Measurements from ENCODE around the gene NT5DC3. TPM values are rescaled to one million over a fixed set of nuclear protein-coding genes. Genes with fewer than 3 reads are reported as not detected.

NT5DC3 gene
- total and polyA plus RNA-seq, 2 donors (not counting 3 experiments of a cell fraction or from before 2014, with no cell fraction given): 1.5 to 6.7 TPM

DNA sequence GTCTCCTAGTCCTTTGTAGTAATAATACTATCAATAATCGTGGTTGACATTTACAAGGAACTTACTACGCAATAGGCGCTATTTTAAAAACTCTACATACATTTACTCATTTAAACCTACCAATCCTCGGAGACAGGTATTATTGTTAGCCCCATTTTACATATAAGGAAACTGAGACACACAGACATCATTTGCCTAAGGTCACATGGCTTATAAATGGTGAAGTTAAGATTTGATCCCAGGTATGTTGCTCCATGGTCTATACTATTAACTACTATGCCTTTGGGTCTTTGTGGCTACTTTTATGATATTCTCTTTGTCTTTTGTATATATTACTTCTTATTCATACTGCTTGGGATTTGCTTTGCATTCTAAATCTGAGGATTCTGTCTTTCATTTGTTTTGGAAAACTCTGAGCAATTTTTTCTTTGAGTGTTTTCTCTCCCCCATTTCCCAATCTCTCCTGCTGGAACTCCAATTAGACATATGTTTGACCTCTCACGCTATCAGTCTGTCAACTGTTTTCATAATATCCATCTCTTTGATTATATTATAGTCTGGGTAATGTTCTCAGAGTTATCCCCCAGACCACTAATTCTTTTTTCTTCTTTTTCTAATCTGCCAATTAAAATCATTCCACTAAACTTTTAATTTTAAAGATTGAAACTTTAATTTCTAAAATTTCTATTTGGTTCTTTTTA, 10.9 kb downstream of the NT5DC3 start:
- BruUV-seq (replicated peaks): no TSS peak
- DNase-seq (ENCODE audit: low read depth, low spot score): no peak
- POLR2A ChIA-PET: no interaction called here
- FAIRE-seq: no peak
- Histone ChIP-seq H3K4me3 (replicated peaks in 1 of 3; ENCODE audit: insufficient read depth in 1 of 3, low read depth in 1 of 3, low read length in 3 of 3) (no peak overlapping the region), H3K4me2 (ENCODE audit: insufficient read depth, low read length) (no peak overlapping the region), H3K9me3 (replicated peaks; ENCODE audit: control insufficient read depth, insufficient read depth, low read length) (no peaks in the 10 kb centered on the region), H3K4me1 (ENCODE audit: control insufficient read depth, extremely low read depth, insufficient read depth, low read length) (no peaks in the 10 kb centered on the region), H3K27ac (ENCODE audit: insufficient read depth, low read depth, low read length) (no peak overlapping the region), H3K36me3 (ENCODE audit: control insufficient read depth in 2 of 2, extremely low read depth in 1 of 2, insufficient read depth in 2 of 2, low read length in 2 of 2) (no peaks in the 10 kb centered on the region), H4K20me1 (replicated peaks; ENCODE audit: control insufficient read depth, extremely low read depth, insufficient read depth, low read length) (no peaks in the 10 kb centered on the region), H3K27me3 (ENCODE audit: control insufficient read depth in 2 of 2, insufficient read depth in 2 of 2, low read length in 2 of 2) (no peaks in the 10 kb centered on the region), H3K79me2 (ENCODE audit: control insufficient read depth, insufficient read depth, low read length) (peaks cover 2% of the 10 kb centered on the region), H3K9ac (replicated peaks; ENCODE audit: extremely low read depth, insufficient read depth, low read length) (no peak overlapping the region), H2AFZ (ENCODE audit: low read depth, low read length) (no peak overlapping the region), H3K9me1 (replicated peaks; ENCODE audit: control insufficient read depth, extremely low read depth, insufficient read depth, low read length) (no peaks in the 10 kb centered on the region)
- dilution Hi-C loops (cut with MboI; ENCODE audit: extremely low pct_ligation_motif_present, low sequenced_read_pairs) (no loop called here), intact Hi-C loops (cut with micrococcal nuclease) (no loop called here)
- CTCF ChIA-PET: no interaction called here
- TF ChIP-seq POLR2A (IDR thresholded peaks at IDR 0.05; ENCODE audit: low read depth, low read length) (no peak), FOS (IDR thresholded peaks at IDR 0.05; ENCODE audit: borderline replicate concordance, insufficient read depth, low read length) (no peak), MYC (IDR thresholded peaks at IDR 0.05; ENCODE audit: low read depth, low read length) (no peak), GATA2 (IDR thresholded peaks at IDR 0.05; ENCODE audit: insufficient read depth, insufficient read length, low read depth, low read length) (no peak), EZH2 (IDR thresholded peaks at IDR 0.05; ENCODE audit: borderline replicate concordance, low read depth, low read length, severe bottlenecking) (no peak), POLR2AphosphoS5 (IDR thresholded peaks at IDR 0.05; ENCODE audit: insufficient read depth, low read depth, low read length) (no peak), JUN (IDR thresholded peaks at IDR 0.05; ENCODE audit: borderline replicate concordance, insufficient read depth, insufficient read length, low read depth) (no peak)
- TF ChIP-seq, protein P1, sequence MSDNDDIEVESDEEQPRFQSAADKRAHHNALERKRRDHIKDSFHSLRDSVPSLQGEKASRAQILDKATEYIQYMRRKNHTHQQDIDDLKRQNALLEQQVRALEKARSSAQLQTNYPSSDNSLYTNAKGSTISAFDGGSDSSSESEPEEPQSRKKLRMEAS (IDR thresholded peaks at IDR 0.05; ENCODE audit: insufficient read depth, insufficient read length): no peak
- TF ChIP-seq, protein P2, sequence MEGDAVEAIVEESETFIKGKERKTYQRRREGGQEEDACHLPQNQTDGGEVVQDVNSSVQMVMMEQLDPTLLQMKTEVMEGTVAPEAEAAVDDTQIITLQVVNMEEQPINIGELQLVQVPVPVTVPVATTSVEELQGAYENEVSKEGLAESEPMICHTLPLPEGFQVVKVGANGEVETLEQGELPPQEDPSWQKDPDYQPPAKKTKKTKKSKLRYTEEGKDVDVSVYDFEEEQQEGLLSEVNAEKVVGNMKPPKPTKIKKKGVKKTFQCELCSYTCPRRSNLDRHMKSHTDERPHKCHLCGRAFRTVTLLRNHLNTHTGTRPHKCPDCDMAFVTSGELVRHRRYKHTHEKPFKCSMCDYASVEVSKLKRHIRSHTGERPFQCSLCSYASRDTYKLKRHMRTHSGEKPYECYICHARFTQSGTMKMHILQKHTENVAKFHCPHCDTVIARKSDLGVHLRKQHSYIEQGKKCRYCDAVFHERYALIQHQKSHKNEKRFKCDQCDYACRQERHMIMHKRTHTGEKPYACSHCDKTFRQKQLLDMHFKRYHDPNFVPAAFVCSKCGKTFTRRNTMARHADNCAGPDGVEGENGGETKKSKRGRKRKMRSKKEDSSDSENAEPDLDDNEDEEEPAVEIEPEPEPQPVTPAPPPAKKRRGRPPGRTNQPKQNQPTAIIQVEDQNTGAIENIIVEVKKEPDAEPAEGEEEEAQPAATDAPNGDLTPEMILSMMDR (IDR thresholded peaks at IDR 0.05; ENCODE audit: extremely low read depth in 1 of 2, insufficient read depth in 1 of 2, low read depth in 1 of 2, low read length in 2 of 2): no peak

All from endothelial cell of umbilical vein (primary cell).